GM12875 (cell line): ENCODE results near the gene BORCS5.
"Not testable (repeated sequence)": the region's sequence is repeated elsewhere in the genome, so short reads cannot be mapped to it uniquely, and the experiment has no call there.

Source experiments
- H3K4me3 ChIP-seq: one replicate; pipeline ENCODE4 v1.5.1; 2011; ENCODE audit warnings: low read depth, low read length, control low read depth
- TF ChIP-seq, protein P1 (sequence below): IDR thresholded peaks from 2 replicates; pipeline ENCODE4 v1.5.1; 2011; ENCODE audit warnings: low read depth, mild to moderate bottlenecking, control low read depth, inconsistent platforms, low read length, moderate library complexity, borderline replicate concordance; ENCODE audit not compliant: insufficient read depth

The BORCS5 gene

DNA sequence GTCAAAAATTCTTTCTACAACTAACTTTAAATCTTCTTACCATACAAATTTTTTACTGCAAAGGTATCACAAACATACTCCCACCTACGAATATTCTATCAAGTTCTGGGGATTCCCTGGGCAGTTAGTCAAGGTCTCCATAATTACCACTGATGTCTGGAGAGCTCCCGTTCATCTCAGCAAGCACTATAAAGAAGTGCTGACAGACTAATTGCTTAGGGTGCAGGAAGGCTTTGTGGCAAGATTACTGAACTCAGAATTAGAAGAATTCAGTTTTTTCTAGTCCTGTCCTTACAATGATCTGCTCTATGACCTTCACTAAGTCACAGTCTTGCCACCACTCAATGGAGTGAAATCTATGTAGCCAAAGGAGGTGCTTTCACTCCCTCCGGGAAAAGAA is 144.2 kb downstream of the BORCS5 start:
- TF ChIP-seq, protein P1, sequence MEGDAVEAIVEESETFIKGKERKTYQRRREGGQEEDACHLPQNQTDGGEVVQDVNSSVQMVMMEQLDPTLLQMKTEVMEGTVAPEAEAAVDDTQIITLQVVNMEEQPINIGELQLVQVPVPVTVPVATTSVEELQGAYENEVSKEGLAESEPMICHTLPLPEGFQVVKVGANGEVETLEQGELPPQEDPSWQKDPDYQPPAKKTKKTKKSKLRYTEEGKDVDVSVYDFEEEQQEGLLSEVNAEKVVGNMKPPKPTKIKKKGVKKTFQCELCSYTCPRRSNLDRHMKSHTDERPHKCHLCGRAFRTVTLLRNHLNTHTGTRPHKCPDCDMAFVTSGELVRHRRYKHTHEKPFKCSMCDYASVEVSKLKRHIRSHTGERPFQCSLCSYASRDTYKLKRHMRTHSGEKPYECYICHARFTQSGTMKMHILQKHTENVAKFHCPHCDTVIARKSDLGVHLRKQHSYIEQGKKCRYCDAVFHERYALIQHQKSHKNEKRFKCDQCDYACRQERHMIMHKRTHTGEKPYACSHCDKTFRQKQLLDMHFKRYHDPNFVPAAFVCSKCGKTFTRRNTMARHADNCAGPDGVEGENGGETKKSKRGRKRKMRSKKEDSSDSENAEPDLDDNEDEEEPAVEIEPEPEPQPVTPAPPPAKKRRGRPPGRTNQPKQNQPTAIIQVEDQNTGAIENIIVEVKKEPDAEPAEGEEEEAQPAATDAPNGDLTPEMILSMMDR = no peak
- H3K4me3 ChIP-seq = no peak overlapping the region

DNA sequence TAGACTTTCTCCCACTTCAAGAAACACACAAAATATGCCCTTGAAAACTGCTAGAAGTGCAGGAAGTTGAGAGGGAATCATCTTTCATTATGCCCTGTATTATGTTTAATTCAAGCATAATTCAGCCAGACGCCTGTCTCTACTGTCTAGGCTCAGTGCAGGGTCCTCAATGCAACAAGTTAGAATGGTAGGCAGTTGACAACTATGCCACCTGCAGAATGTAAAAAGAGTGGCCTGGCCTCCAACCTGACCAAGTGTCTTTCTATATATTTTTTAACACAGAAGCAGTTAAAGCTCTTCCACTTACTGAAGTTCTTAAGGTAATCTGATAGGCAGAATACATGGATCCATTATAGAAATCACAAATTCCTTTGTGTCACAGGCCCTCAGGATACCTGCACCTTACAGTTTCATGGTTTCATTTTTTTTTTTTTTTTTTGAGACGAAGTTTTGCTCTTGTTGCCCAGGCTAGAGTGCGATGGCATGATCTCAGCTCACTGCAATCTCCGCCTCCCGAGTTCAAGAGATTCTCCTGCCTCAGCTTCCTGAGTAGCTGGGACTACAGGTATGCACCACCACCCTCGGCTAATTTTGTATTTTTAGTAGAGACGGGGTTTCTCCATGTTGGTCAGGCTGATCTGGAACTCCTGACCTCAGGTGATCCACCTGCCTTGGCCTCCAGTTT is 145.4 kb downstream of the BORCS5 start:
- H3K4me3 ChIP-seq = not testable (repeated sequence)

DNA sequence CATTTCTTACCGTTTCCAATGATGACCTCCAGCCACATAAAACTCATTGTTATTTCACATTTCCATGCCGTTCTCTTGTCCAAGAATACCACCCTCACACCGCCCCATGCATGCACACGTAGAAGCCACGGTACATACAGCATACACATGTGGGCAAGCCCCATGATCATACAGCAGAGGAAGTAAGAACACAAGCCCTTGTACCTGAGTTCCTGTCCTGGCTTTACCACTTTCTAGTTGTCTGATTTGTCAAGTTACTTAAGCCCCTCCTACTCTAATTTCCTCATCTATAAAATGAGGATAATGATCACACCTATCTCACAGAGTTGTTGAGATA is 145.9 kb downstream of the BORCS5 start:
- TF ChIP-seq, protein P1 = no peak
- no peak overlapping the region for H3K4me3 ChIP-seq

DNA sequence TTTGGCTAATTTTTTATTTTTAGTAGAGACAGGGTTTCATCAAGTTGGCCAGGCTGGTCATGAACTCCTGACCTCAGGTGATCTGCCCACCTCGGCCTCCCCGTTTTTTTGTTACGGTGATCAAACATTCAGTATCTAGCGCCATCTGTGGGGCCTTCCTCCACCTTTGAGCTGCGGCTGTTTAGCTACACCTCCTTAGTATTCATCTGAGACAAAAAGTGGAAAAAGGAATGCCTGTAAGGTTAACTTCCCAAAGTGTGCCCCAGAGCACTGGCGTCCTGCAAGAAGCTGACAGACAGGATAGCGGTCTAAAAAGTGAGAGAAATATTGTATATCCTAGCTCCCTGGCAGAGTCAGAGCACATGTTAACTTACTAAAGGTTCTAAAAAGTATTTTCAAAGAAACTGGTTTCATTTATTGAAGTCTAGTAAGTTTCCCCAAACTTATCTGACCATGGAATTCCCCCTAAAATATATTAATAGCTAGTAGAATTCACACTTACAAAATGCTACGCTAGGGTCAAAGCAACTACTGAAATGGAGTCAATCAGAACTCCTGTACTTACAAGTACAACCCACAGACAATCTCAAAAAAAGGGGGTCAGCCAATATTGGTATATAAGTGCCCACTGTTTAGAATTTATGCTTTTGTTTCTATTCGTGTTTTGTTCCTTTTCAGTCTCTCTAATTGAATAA is 146.7 kb downstream of the BORCS5 start:
- TF ChIP-seq, protein P1 = no peak
- H3K4me3 ChIP-seq = no peak overlapping the region

DNA sequence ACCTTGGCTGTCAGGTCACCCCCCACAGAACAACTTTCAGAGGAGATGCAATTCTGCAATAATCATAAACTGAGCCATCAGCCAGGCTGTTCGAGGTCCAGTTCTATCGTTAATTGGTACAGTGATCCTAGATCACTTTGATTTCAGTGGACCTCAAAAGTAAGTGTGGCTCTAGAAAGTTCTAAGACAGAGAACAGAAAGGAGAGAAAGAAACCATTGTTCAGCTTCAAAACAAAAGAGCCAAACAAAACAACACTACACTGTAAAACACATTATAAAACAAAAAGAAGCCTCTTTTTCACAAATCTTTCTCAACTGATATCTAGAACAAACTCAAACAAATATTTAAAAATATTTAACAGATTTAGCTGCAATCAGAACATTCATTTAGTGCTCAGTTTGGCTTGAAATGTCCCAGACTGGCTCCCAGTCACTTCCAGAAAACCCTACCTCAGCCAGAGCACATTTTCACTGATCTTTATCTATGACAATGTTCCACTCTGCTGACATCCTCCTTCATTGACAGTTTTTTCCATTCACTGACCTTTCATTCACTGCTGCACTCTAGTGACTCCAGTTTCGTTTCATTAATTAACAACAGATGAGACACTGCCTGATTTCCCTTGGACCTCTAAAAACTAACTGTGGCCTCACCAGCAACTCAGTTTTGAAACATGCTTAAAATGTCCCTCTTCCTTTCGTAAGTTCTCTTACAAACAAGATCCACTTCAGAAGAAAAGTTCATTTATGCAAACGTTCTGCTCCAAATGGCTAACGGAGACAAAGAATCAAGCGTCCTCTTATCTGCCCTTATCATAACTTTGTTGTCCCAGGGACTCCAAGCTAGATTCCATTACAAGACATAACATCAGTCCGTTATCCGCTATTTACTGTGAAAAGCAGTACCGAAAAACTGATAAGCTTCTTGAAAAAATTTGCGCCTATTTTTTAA is 148.9 kb downstream of the BORCS5 start:
- H3K4me3 ChIP-seq = no peak overlapping the region
- TF ChIP-seq, protein P1 = no peak

DNA sequence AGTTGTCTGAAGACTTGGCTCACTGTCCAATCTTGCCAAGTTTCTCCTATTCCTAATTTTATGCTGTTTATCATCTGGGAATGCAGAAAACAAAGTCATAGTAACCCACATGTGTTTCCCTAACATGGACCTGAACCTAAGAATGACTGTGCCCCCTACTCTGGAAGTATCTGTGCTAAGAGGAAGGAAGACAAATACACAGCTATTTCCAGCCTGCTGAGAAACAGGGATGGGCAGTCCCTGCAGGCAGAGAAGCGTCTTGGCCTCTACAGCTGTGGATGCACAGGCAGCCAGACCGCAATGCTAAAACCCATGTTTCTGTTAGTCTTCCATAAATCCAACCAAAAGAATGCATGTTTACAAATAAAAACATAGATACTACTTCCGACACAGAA is 149.6 kb downstream of the BORCS5 start:
- TF ChIP-seq, protein P1 = no peak
- H3K4me3 ChIP-seq = no peak overlapping the region

DNA sequence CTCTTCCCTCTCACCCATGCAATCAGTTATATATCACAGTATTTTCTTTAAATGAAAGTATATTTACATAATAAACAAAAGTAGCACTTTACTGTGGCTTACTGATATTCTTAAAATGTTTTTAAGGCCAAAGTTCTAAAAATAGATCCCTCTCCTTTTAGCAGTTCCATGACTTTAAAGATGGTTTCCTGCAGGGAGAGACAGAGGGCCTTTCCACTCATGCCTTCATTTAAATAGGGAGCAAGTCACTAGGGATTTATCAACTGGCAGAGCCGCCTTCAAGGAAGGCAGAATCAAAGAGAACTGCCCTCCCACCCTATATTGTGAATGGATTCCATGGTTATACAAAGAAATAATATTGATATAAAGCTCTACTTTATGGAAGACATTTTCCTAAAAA is 150.2 kb downstream of the BORCS5 start:
- H3K4me3 ChIP-seq = no peak overlapping the region

More for the DNA sequence above, 150.2 kb downstream of the BORCS5 start:
- TF ChIP-seq, protein P1 = no peak
